Measurements from ENCODE around the gene G6PC1.
"Not testable (repeated sequence)": the region's sequence is repeated elsewhere in the genome, so short reads cannot be mapped to it uniquely, and the experiment has no call there.

G6PC1 gene

GRCh38 chr17:42901535-42902229, 1.1 kb downstream of the G6PC1 start:
- DNase-seq (ENCODE audit: low spot score), result no peak

GRCh38 chr17:42904110-42904469, 3.5 kb downstream of the G6PC1 start:
- DNase-seq (ENCODE audit: low spot score), result no peak

- DNase-seq (ENCODE audit: low spot score), result no peak
These were observed 6.3 kb downstream of the G6PC1 start for GRCh38 chr17:42906772-42907446.

GRCh38 chr17:42908872-42909700, 8.5 kb downstream of the G6PC1 start:
- no peak for DNase-seq (ENCODE audit: low spot score)

DNA sequence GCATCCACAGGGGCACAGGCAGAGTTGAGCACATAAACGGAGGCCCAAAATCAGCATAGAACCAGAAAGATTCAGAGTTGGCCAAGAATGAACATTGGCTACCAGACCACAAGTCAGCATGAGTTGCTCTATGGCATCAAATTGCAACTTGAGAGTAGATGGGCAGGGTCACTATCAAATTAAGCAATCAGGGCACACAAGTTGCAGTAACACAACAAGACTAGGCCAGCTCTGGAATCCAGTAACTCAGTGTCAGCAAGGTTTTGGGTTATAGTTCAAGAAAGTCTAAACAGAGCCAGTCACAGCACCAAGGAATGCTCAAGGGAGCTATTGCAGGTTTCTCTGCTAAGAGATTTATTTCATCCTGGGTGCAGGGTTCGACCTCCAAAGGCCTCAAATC, 12.9 kb downstream of the G6PC1 start:
- DNase-seq (ENCODE audit: low spot score), result no peak

DNA sequence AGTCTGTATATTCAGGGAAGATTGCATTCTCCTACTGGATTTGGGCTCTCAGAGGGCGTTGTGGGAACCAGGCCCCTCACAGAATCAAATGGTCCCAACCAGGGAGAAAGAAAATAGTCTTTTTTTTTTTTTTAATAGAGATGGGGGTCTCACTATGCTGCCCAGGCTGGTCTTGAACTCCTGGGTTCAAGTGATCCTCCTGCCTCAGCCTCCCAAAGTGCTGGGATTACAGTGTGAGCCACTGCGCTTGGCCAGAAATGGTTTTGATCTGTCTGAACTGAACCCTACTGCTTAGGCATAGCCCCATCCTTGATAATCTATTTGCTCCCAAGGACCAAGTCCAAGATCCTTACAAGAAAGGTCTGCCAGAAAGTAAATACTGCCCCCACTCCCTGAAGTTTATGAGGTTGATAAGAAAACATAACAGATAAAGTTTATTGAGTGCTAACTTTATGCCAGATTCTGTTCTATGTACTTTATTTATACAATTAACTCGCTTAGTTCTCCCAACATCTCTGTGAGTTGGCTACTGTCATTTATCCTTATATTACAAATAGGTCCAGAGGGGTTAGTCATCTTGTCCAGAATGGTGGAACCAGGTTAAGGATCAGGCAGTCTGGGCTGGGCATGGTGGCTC, 13.5 kb downstream of the G6PC1 start:
- no peak for DNase-seq (ENCODE audit: low spot score)

DNA sequence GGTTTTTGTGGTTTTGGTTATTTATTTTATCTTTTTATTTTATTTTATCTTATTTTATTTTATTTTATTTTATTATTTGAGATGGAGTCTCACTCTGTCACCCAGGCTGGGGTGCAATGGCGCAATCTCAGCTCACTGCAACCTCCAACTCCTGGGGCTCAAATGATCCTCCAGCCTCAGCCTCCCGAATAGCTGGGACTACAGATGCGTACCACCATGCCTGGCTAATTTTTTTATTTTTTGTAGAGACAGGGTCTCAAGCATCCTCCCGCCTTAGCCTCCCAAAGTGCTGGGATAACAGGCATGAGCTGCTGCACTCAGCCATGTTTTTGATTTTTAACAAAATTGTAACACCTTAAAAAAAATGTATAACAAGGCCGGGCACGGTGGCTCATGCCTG, 14.7 kb downstream of the G6PC1 start:
- not testable (repeated sequence) for DNase-seq (ENCODE audit: low spot score)

GRCh38 chr17:42916388-42917235, 16.0 kb downstream of the G6PC1 start:
- not testable (repeated sequence) for DNase-seq (ENCODE audit: low spot score)

DNA sequence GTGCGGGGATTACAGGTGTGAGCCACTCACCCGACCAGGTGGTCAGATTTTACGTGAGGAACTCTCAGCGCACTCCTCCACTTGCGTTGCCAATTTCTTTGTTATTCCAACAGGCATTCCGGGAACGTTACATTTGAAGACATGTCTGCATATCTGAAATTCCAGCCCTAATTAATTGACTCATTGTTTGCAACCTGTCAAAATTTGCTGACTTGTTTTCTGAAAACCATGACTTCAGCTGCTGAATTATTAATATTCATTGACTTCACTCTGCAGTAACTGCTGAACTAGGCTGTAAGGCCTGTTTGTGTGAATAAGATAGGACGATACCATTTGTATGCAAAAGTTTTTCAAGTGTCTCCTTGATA, 16.6 kb downstream of the G6PC1 start:
- no peak for DNase-seq (ENCODE audit: low spot score)

GRCh38 chr17:42918902-42919521, 18.4 kb downstream of the G6PC1 start:
- DNase-seq (ENCODE audit: low spot score), result no peak

DNA sequence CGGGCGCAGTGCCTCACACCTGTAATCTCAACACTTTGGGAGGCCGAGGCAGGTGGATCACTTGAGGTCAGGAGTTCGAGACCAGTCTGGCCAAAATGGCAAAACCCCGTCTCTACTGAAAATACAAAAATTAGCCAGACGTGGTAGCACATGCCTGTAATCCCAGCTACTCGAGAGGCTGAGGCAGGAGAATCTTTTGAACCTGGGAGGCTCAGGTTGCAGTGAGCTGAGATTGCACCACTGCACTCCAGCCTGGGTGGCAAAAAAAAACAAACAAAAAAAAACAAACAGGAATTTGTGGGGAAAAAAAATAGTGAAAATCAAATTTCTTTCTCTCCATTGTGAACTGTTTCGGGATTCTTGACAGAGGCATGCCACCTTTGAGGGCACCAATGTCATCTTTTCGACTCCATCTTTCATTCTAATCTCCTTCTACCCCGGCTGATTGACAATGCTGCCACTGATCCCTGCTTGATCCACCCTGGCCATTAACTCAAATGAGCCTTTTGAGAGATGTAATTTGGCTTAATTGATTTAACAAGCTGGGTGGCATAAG, 19.0 kb downstream of the G6PC1 start:
- not testable (repeated sequence) for DNase-seq (ENCODE audit: low spot score)

GRCh38 chr17:42920106-42920900, 19.7 kb downstream of the G6PC1 start:
- no peak for DNase-seq (ENCODE audit: low spot score)

DNA sequence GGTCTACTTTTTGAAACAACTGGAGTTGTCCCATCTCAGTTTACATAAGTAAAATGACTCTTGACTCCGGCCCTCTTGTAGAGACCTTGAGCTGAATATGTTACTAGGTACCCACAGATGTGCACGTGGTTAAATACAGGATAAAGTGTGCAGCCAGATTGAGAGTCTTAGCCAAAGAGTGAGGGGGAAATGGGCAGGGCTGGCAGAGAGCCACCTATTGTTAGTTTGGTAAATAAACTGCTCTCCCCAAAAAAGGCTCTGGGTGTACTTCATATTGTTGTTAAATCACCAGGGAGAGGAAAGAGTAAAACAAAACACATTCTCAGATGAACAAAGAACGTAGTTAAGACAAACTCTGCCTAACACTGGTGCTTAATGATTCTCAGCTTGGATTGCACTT, 20.3 kb downstream of the G6PC1 start:
- DNase-seq (ENCODE audit: low spot score), result no peak

DNA sequence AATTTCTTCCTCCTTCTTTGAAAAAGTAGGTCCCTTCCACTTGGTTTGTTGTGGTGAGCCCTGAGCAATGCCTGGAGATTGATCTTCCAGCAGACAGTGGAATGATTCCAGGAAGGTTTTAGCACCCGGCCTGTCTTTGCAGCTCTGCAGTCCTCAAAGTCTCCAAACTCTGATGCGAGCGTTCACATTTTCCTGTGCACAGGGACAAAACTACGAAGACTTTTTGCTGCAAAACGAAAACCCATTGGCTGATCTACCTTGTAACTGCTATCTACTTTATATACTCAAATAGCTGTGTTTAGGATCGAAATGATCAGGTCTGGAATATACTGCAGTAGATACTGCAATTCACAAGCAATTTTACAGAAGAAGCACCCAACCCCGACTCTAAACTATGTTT, 21.7 kb downstream of the G6PC1 start:
- DNase-seq (ENCODE audit: low spot score), result no peak

- DNase-seq (ENCODE audit: low spot score), result not testable (repeated sequence)
These were observed 22.9 kb downstream of the G6PC1 start for GRCh38 chr17:42923472-42923871.

GRCh38 chr17:42924891-42925290, 24.3 kb downstream of the G6PC1 start:
- DNase-seq (ENCODE audit: low spot score), result no peak

- DNase-seq (ENCODE audit: low spot score), result peak; percentile 32
These were observed 28.3 kb downstream of the G6PC1 start for GRCh38 chr17:42928714-42929496.

DNA sequence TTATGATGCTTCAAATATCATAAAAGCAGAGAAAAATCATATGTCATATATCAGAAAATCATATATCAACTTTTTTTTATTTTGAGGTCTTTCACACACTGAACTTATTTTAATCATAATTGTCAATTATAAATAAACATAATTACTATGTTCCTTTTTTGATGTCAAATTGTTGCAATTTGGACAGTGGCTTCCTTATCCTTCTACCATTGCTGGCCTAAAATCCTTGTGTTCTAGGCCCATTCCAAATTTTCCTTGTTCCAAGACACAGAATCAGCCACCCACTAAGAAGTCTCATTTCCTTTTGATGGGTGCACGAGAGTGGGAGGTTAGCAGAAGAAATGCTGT, 28.9 kb downstream of the G6PC1 start:
- no peak for DNase-seq (ENCODE audit: low spot score)
